ENCODE data around the gene LRRC4B. TPM values are rescaled to one million over a fixed set of nuclear protein-coding genes. Genes with fewer than 3 reads are reported as not detected.

The LRRC4B gene
- total and polyA plus RNA-seq, 2 experiments from 2014 or later = 2.1 to 6.0 TPM

GRCh38 chr19:50546527-50547221 lies 21.6 kb downstream of the LRRC4B start:
- no peak overlapping the region for H3K27ac ChIP-seq
- no peaks in the 10 kb centered on the region for H3K36me3 ChIP-seq (replicated peaks; ENCODE audit: insufficient read depth, low read depth)
- no peaks in the 10 kb centered on the region for H4K20me1 ChIP-seq (ENCODE audit: insufficient read depth, poor library complexity, severe bottlenecking)
- H3K27me3 ChIP-seq = peaks cover 17% of the 10 kb centered on the region
- H3K4me3 ChIP-seq = no peak overlapping the region
- no peaks in the 10 kb centered on the region for H3K9me2 ChIP-seq (replicated peaks; ENCODE audit: insufficient read depth)
- no peak overlapping the region for H2AFZ ChIP-seq
- no peaks in the 10 kb centered on the region for H3K79me2 ChIP-seq
- H3K4me2 ChIP-seq = no peak overlapping the region
- 89% methylated on average over 26 of the region's 29 CpGs for WGBS (ENCODE audit: low lambda C conversion rate, missing lambda C conversion rate)
- no peak for DNase-seq (ENCODE audit: low spot score)
- H3K9me3 ChIP-seq (ENCODE audit: low read depth) = no peaks in the 10 kb centered on the region
- no peak for TF ChIP-seq EZH2phosphoT487 (IDR thresholded peaks at IDR 0.05; ENCODE audit: low read depth, severe bottlenecking, unreplicated experiment)
- TF ChIP-seq EZH2 (IDR thresholded peaks at IDR 0.05; ENCODE audit: borderline replicate concordance) = no peak
- TF ChIP-seq CTCF (IDR thresholded peaks at IDR 0.05; ENCODE audit: poor library complexity) = no peak
- H3K4me1 ChIP-seq (ENCODE audit: insufficient read depth) = no peaks in the 10 kb centered on the region

- TF ChIP-seq CTCF (IDR thresholded peaks at IDR 0.05; ENCODE audit: poor library complexity) (no peak), EZH2 (IDR thresholded peaks at IDR 0.05; ENCODE audit: borderline replicate concordance) (no peak), EZH2phosphoT487 (IDR thresholded peaks at IDR 0.05; ENCODE audit: low read depth, severe bottlenecking, unreplicated experiment) (no peak)
- Histone ChIP-seq H3K4me2 (no peak overlapping the region), H3K4me1 (ENCODE audit: insufficient read depth) (no peaks in the 10 kb centered on the region), H3K79me2 (no peaks in the 10 kb centered on the region), H3K4me3 (no peak overlapping the region), H4K20me1 (ENCODE audit: insufficient read depth, poor library complexity, severe bottlenecking) (no peaks in the 10 kb centered on the region), H3K27ac (no peak overlapping the region), H3K9me2 (replicated peaks; ENCODE audit: insufficient read depth) (no peaks in the 10 kb centered on the region), H3K9me3 (ENCODE audit: low read depth) (no peaks in the 10 kb centered on the region), H3K27me3 (no peaks in the 10 kb centered on the region), H2AFZ (no peak overlapping the region), H3K36me3 (replicated peaks; ENCODE audit: insufficient read depth, low read depth) (no peaks in the 10 kb centered on the region)
- DNase-seq (ENCODE audit: low spot score) = no peak
- WGBS (ENCODE audit: low lambda C conversion rate, missing lambda C conversion rate) = 87% methylated on average over 18 of the region's 21 CpGs
Observed at GRCh38 chr19:50542943-50543342, 25.3 kb downstream of the LRRC4B start.

DNA sequence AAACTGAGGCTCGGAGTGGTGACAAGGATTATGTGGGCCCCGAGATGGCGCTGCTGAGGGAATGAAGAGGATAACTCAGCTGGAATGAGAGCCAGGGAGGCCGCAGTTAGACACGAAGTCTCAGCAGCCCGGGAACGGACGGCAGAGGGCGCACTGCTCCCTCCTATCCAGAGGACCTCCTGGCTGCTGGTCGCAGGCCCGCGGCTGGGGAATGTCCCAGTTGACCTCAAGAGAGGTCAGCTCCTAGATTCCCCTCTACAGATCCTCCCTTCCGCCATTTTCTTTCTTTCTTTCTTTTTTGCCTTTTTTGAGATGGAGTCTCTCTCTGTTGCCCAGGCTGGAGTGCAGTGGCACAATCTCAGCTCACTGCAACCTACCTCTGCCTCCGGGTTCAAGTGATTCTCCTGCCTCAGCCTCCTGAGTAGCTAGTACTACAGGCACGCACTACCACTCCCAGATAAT lies 30.4 kb downstream of the LRRC4B start:
- DNase-seq (ENCODE audit: low spot score) = peak; percentile 91
- H3K9me2 ChIP-seq (replicated peaks; ENCODE audit: insufficient read depth) = no peaks in the 10 kb centered on the region
- H3K4me3 ChIP-seq = no peak overlapping the region
- H4K20me1 ChIP-seq (ENCODE audit: insufficient read depth, poor library complexity, severe bottlenecking) = no peaks in the 10 kb centered on the region
- no peak overlapping the region for H3K4me2 ChIP-seq
- no peaks in the 10 kb centered on the region for H3K4me1 ChIP-seq (ENCODE audit: insufficient read depth)
- H3K27me3 ChIP-seq = no peaks in the 10 kb centered on the region
- no peaks in the 10 kb centered on the region for H3K9me3 ChIP-seq (ENCODE audit: low read depth)
- no peak overlapping the region for H3K27ac ChIP-seq
- H3K36me3 ChIP-seq (replicated peaks; ENCODE audit: insufficient read depth, low read depth) = no peaks in the 10 kb centered on the region
- TF ChIP-seq EZH2phosphoT487 (IDR thresholded peaks at IDR 0.05; ENCODE audit: low read depth, severe bottlenecking, unreplicated experiment) (no peak), CTCF (IDR thresholded peaks at IDR 0.05; ENCODE audit: poor library complexity) (peak; percentile 74)
- no peak overlapping the region for H2AFZ ChIP-seq
- 19% methylated on average over 15 of the region's 15 CpGs for WGBS (ENCODE audit: low lambda C conversion rate, missing lambda C conversion rate)
- H3K79me2 ChIP-seq = no peaks in the 10 kb centered on the region

All from hepatocyte (in vitro differentiated cells).